ENCODE measurements around the gene SH3PXD2A. TPM values are rescaled to one million over a fixed set of nuclear protein-coding genes. Genes with fewer than 3 reads are reported as not detected.

SH3PXD2A gene
- total and polyA plus RNA-seq, 2 experiments from 2014 or later: 1.8 to 5.0 TPM

- TF ChIP-seq ZNF462 (CRISPR knock-in tag; IDR thresholded peaks at IDR 0.05): no peak
These were observed 37.3 kb downstream of the SH3PXD2A start (continued) for GRCh38 chr10:103818105-103818504.

GRCh38 chr10:103816431-103816830, 38.9 kb downstream of the SH3PXD2A start:
- Mint-ChIP-seq H3K4me1 (peaks cover 15% of the 10 kb centered on the region), H3K4me3 (no peak overlapping the region), H3K9me3 (no peaks in the 10 kb centered on the region), H3K36me3 (ENCODE audit: low read depth) (no peaks in the 10 kb centered on the region), H3K27ac (peak overlapping the region; percentile 68; the same call in 1 of the 2 replicates), H3K27me3 (ENCODE audit: insufficient read depth, low read depth, poor library complexity) (peaks cover 7% of the 10 kb centered on the region)
- Histone ChIP-seq H4K20me1 (replicated peaks; ENCODE audit: insufficient read depth) (no peaks in the 10 kb centered on the region), H3K4me2 (no peak overlapping the region), H3K27me3 (ENCODE audit: insufficient read depth) (no peaks in the 10 kb centered on the region), H3K9me2 (ENCODE audit: insufficient read depth) (no peaks in the 10 kb centered on the region), H3K27ac (ENCODE audit: low read depth) (no peak overlapping the region), H2AFZ (no peak overlapping the region), H3K36me3 (ENCODE audit: insufficient read depth) (no peaks in the 10 kb centered on the region), H3K4me3 (no peak overlapping the region), H3K4me1 (ENCODE audit: insufficient read depth) (no peaks in the 10 kb centered on the region), H3F3A (replicated peaks; ENCODE audit: low read depth) (no peaks in the 10 kb centered on the region), H3K79me2 (replicated peaks; ENCODE audit: insufficient read depth) (no peaks in the 10 kb centered on the region)
- no peak for ATAC-seq
- DNase-seq (ENCODE audit: low spot score): no peak
- no peak for TF ChIP-seq REST (IDR thresholded peaks at IDR 0.05; ENCODE audit: unreplicated experiment)
- no peak for TF ChIP-seq ZNF331 (CRISPR knock-in tag; IDR thresholded peaks at IDR 0.05; ENCODE audit: low read depth)
- no peak for TF ChIP-seq CTCF (conservative IDR thresholded peaks at IDR 0.05; ENCODE audit: low read depth in 2 of 2)
- no peak for TF ChIP-seq JUNB (IDR thresholded peaks at IDR 0.05; ENCODE audit: unreplicated experiment)
